Measurements from ENCODE around the gene CCDC185. TPM values are rescaled to one million over a fixed set of nuclear protein-coding genes. Genes with fewer than 3 reads are reported as not detected.

CCDC185 gene
- total RNA-seq, 4 donors from 2014 or later, result not detected

- no peak for TF ChIP-seq CTCF (IDR thresholded peaks at IDR 0.05; ENCODE audit: low read depth)
Measured at GRCh38 chr1:223411710-223412109, 18.5 kb downstream of the CCDC185 start.

DNA sequence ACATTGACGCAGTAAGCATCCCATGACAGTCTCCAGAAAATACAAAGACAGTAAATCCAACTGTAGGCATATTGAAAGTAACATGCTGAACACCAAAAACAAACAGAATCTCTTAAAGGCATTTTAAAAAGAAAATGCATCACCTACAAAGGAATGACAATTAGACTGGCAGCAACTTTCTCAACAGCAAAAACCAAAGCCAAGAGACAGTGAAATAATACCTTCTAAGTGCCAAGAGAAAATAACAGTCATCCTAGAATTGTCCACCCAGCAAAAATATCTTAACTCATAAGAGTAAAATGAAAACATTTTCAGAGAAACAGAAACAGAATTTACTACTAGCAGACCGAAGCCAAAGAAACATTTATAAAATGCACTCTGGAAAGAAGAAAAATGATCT is 20.0 kb downstream of the CCDC185 start:
- TF ChIP-seq CTCF (IDR thresholded peaks at IDR 0.05; ENCODE audit: low read depth), result no peak

DNA sequence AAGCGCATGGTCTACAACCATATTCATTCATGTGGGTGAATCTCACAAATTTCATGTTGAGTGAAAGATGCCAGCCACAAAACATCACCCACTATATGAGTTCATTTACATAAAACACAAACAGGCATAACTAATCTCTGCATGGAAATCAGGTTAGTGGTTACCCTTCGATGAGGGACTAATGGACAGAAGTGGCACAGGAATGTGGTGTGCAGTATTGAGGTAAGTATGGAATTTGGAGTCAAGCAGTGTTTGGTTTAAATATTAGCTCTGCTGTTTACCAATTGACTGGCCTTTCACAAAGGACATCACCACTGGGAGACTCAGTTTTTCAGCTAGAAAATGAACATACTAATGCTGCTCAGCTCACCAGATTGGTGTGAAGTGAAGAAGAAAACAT is 24.2 kb downstream of the CCDC185 start:
- no peak for TF ChIP-seq CTCF (IDR thresholded peaks at IDR 0.05; ENCODE audit: low read depth)

- TF ChIP-seq CTCF (IDR thresholded peaks at IDR 0.05; ENCODE audit: low read depth), result no peak
Measured at GRCh38 chr1:223417903-223418663, 24.9 kb downstream of the CCDC185 start.

DNA sequence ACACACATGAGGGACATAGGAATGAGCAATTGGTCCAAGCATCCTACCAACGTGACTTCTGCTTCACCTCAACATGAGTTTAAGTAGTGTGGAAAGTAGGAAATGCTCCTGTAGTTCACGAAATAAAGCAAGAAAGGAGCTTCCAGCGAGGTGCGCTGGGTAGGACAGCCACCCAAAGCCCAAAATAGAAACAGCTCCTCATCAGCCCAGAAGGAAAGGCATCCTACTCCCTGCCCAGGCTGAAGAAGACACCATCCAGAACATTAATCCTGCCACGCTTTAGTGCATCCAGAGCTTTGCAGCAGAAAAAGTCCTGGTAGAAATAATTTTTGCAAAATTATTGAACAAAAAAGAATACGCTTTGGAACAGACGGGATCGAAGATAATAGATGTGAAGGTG is 25.9 kb downstream of the CCDC185 start:
- no peak for TF ChIP-seq CTCF (IDR thresholded peaks at IDR 0.05; ENCODE audit: low read depth)

- no peak for TF ChIP-seq CTCF (IDR thresholded peaks at IDR 0.05; ENCODE audit: low read depth)
Measured at GRCh38 chr1:223419561-223419960, 26.3 kb downstream of the CCDC185 start.

GRCh38 chr1:223421025-223421424 is 27.8 kb downstream of the CCDC185 start:
- no peak for TF ChIP-seq CTCF (IDR thresholded peaks at IDR 0.05; ENCODE audit: low read depth)

All from subcutaneous adipose tissue (tissue), 4 donors.